Subcutaneous abdominal adipose tissue (tissue), 5 donors: Measurements from ENCODE around the gene TLX3.
"Not testable (repeated sequence)": the region's sequence is repeated elsewhere in the genome, so short reads cannot be mapped to it uniquely, and the experiment has no call there.

Experiments used
- H3K27ac ChIP-seq: one replicate; pipeline ENCODE4 v1.7.0; 2013; ENCODE audit warnings: low read depth, mild to moderate bottlenecking, inconsistent platforms, low read length, moderate library complexity
- H3K27me3 ChIP-seq, 5 donors: one replicate each; pipeline ENCODE4 v1.7.0; 2013; ENCODE audit warnings: low read length in 5 of 5, inconsistent platforms in 1 of 5; ENCODE audit not compliant: control insufficient read depth in 5 of 5, insufficient read depth in 4 of 5
- H3K36me3 ChIP-seq, 5 donors: one replicate each; pipeline ENCODE4 v1.7.0; 2013; ENCODE audit warnings: low read length in 5 of 5; ENCODE audit not compliant: control insufficient read depth in 5 of 5, insufficient read depth in 5 of 5
- H3K4me1 ChIP-seq, 5 donors: one replicate each; pipeline ENCODE4 v1.7.0; 2013; ENCODE audit warnings: low read length in 5 of 5, mild to moderate bottlenecking in 3 of 5, moderate library complexity in 1 of 5; ENCODE audit not compliant: control insufficient read depth in 5 of 5, insufficient read depth in 5 of 5
- H3K4me3 ChIP-seq, 5 donors: one replicate each; pipeline ENCODE4 v1.7.0; 2013; ENCODE audit warnings: low read length in 5 of 5, low read depth in 1 of 5
- H3K9ac ChIP-seq, 5 donors: one replicate each; pipeline ENCODE4 v1.7.0; 2013; ENCODE audit warnings: low read length in 5 of 5, mild to moderate bottlenecking in 4 of 5, moderate library complexity in 3 of 5
- H3K9me3 ChIP-seq, 5 donors: one replicate each; pipeline ENCODE4 v1.7.0; 2013; ENCODE audit warnings: low read length in 5 of 5; ENCODE audit not compliant: control insufficient read depth in 5 of 5
- donor health status: healthy.
- donor health status: healthy.
- donor health status: healthy.
- donor health status: healthy.
- donor health status: healthy.

TLX3 gene

GRCh38 chr5:171272996-171273970 is 35.8 kb upstream of the TLX3 start:
- no peaks in the 10 kb centered on the region for H3K9me3 ChIP-seq
- no peak overlapping the region for H3K4me3 ChIP-seq
- H3K36me3 ChIP-seq = no peaks in the 10 kb centered on the region
- H3K27ac ChIP-seq = no peak overlapping the region
- no peak overlapping the region for H3K9ac ChIP-seq
- H3K4me1 ChIP-seq = no peaks in the 10 kb centered on the region
- H3K27me3 ChIP-seq = no peaks in the 10 kb centered on the region

- Histone ChIP-seq H3K4me1 (no peaks in the 10 kb centered on the region), H3K27me3 (no peaks in the 10 kb centered on the region), H3K4me3 (no peak overlapping the region), H3K9ac (no peak overlapping the region), H3K9me3 (no peaks in the 10 kb centered on the region), H3K36me3 (no peaks in the 10 kb centered on the region), H3K27ac (no peak overlapping the region)
Observed at GRCh38 chr5:171275841-171276544, 33.1 kb upstream of the TLX3 start.

GRCh38 chr5:171283753-171284152 is 25.3 kb upstream of the TLX3 start:
- Histone ChIP-seq H3K27ac (no peak overlapping the region), H3K9me3 (no peaks in the 10 kb centered on the region), H3K27me3 (no peaks in the 10 kb centered on the region), H3K4me1 (no peaks in the 10 kb centered on the region), H3K36me3 (no peaks in the 10 kb centered on the region), H3K4me3 (no peak overlapping the region), H3K9ac (no peak overlapping the region)

GRCh38 chr5:171285465-171285864 is 23.6 kb upstream of the TLX3 start:
- Histone ChIP-seq H3K9ac (no peak overlapping the region), H3K27me3 (no peaks in the 10 kb centered on the region), H3K27ac (no peak overlapping the region), H3K9me3 (no peaks in the 10 kb centered on the region), H3K4me1 (no peaks in the 10 kb centered on the region), H3K4me3 (no peak overlapping the region), H3K36me3 (no peaks in the 10 kb centered on the region)

- no peaks in the 10 kb centered on the region for H3K4me1 ChIP-seq
- H3K36me3 ChIP-seq = no peaks in the 10 kb centered on the region
- no peaks in the 10 kb centered on the region for H3K9me3 ChIP-seq
- no peaks in the 10 kb centered on the region for H3K27me3 ChIP-seq
- H3K4me3 ChIP-seq = no peak overlapping the region
- no peak overlapping the region for H3K9ac ChIP-seq
- H3K27ac ChIP-seq = no peak overlapping the region
Observed at GRCh38 chr5:171288066-171288465, 21.0 kb upstream of the TLX3 start.

GRCh38 chr5:171291371-171291770 is 17.7 kb upstream of the TLX3 start:
- H3K27me3 ChIP-seq = peaks cover 0 to 4% (median 0%) of the 10 kb centered on the region in 5 donors
- H3K36me3 ChIP-seq = peaks cover 0 to 4% (median 0%) of the 10 kb centered on the region in 5 donors
- H3K4me3 ChIP-seq = no peak overlapping the region
- no peaks in the 10 kb centered on the region for H3K4me1 ChIP-seq
- no peaks in the 10 kb centered on the region for H3K9me3 ChIP-seq
- H3K9ac ChIP-seq = no peak overlapping the region
- no peak overlapping the region for H3K27ac ChIP-seq

- H3K9me3 ChIP-seq = no peaks in the 10 kb centered on the region
- peaks cover 0 to 4% (median 0%) of the 10 kb centered on the region in 5 donors for H3K36me3 ChIP-seq
- H3K9ac ChIP-seq = no peak overlapping the region
- no peak overlapping the region for H3K27ac ChIP-seq
- no peak overlapping the region for H3K4me3 ChIP-seq
- H3K27me3 ChIP-seq = peaks cover 0 to 4% (median 0%) of the 10 kb centered on the region in 5 donors
- no peaks in the 10 kb centered on the region for H3K4me1 ChIP-seq
Observed at GRCh38 chr5:171295299-171295698, 13.7 kb upstream of the TLX3 start.

GRCh38 chr5:171295801-171296200 is 13.2 kb upstream of the TLX3 start:
- H3K9me3 ChIP-seq = no peaks in the 10 kb centered on the region
- no peak overlapping the region for H3K9ac ChIP-seq
- no peaks in the 10 kb centered on the region for H3K4me1 ChIP-seq
- H3K36me3 ChIP-seq = peaks cover 0 to 4% (median 0%) of the 10 kb centered on the region in 5 donors
- H3K27me3 ChIP-seq = peaks cover 0 to 4% (median 0%) of the 10 kb centered on the region in 5 donors
- no peak overlapping the region for H3K4me3 ChIP-seq
- H3K27ac ChIP-seq = no peak overlapping the region

- H3K4me3 ChIP-seq, H3K4me1 ChIP-seq, H3K27me3 ChIP-seq, H3K36me3 ChIP-seq, H3K9me3 ChIP-seq, H3K27ac ChIP-seq, H3K9ac ChIP-seq: not testable (repeated sequence)
Observed at GRCh38 chr5:171297941-171298340, 11.1 kb upstream of the TLX3 start.

- Histone ChIP-seq H3K9me3 (no peaks in the 10 kb centered on the region), H3K27me3 (peaks cover 3 to 9% (median 5%) of the 10 kb centered on the region in 5 donors), H3K27ac (no peak overlapping the region), H3K4me3 (no peak overlapping the region), H3K36me3 (peaks cover 0 to under 1% (median 0%) of the 10 kb centered on the region in 5 donors), H3K4me1 (no peaks in the 10 kb centered on the region), H3K9ac (no peak overlapping the region)
Observed at GRCh38 chr5:171299228-171299627, 9.8 kb upstream of the TLX3 start.
